DOHH2 (cell line): ENCODE measurements around the gene PYY.
"Not testable (repeated sequence)": the region's sequence is repeated elsewhere in the genome, so short reads cannot be mapped to it uniquely, and the experiment has no call there.

Experiments used
- H3F3A ChIP-seq: fragments of 200-600 bp; sonication (generic), shearing (Covaris generic); 2 replicates; pipeline ENCODE4 v1.6.0; 2016; ENCODE audit warnings: antibody characterized with exemption, mild to moderate bottlenecking; ENCODE audit not compliant: control insufficient read depth, insufficient read depth
- H3K27ac ChIP-seq: fragments of 200-600 bp; sonication (generic); 2 replicates; pipeline ENCODE4 v1.5.1; 2014; ENCODE audit warnings: low read depth, mild to moderate bottlenecking, low read length, moderate library complexity
- H3K27me3 ChIP-seq: fragments of 200-600 bp; sonication (generic); 2 replicates; pipeline ENCODE4 v1.6.1; 2014; ENCODE audit warnings: mild to moderate bottlenecking, low read length, mixed read lengths; ENCODE audit not compliant: control insufficient read depth
- H3K36me3 ChIP-seq: fragments of 200-600 bp; sonication (generic); 2 replicates; pipeline ENCODE4 v1.6.1; 2014; ENCODE audit warnings: mild to moderate bottlenecking, low read length, moderate library complexity, mixed read lengths; ENCODE audit not compliant: control insufficient read depth
- H3K4me1 ChIP-seq: fragments of 200-600 bp; sonication (generic); 2 replicates; pipeline ENCODE4 v1.6.1; 2014; ENCODE audit warnings: mild to moderate bottlenecking, low read length, mixed read lengths; ENCODE audit not compliant: control insufficient read depth
- H3K4me2 ChIP-seq: fragments of 200-600 bp; sonication (generic); 2 replicates; pipeline ENCODE4 v1.6.0; 2014; ENCODE audit warnings: mild to moderate bottlenecking, low read length, moderate library complexity
- H3K4me3 ChIP-seq: fragments of 200-600 bp; sonication (generic); 2 replicates; pipeline ENCODE4 v1.5.1; 2014; ENCODE audit warnings: mild to moderate bottlenecking, low read length, mixed read lengths
- H3K79me2 ChIP-seq: fragments of 200-600 bp; sonication (generic); 2 replicates; pipeline ENCODE4 v1.6.1; 2014; ENCODE audit warnings: mild to moderate bottlenecking, low read length, mixed read lengths; ENCODE audit not compliant: control insufficient read depth
- H3K9me2 ChIP-seq: fragments of 200-600 bp; sonication (generic); replicated peaks from 2 replicates; pipeline ENCODE4 v1.6.1; 2014; ENCODE audit warnings: mild to moderate bottlenecking, low read length, mixed read lengths; ENCODE audit not compliant: control insufficient read depth
- H3K9me3 ChIP-seq: fragments of 200-600 bp; sonication (generic); 2 replicates; pipeline ENCODE4 v1.6.1; 2014; ENCODE audit warnings: antibody characterized with exemption, low read length, mixed read lengths; ENCODE audit not compliant: control insufficient read depth, insufficient read depth
- H4K20me1 ChIP-seq: fragments of 200-600 bp; sonication (generic); 2 replicates; pipeline ENCODE4 v1.6.0; 2014; ENCODE audit warnings: low read depth, mild to moderate bottlenecking, antibody characterized with exemption, low read length, moderate library complexity; ENCODE audit not compliant: control insufficient read depth, insufficient read depth
- EZH2phosphoT487 ChIP-seq: fragments of 200-600 bp; sonication (generic); IDR thresholded peaks from 2 replicates; pipeline ENCODE4 v1.6.1; 2017; ENCODE audit warnings: borderline replicate concordance, mild to moderate bottlenecking, antibody characterized with exemption, low read length, moderate library complexity, mixed read lengths
- TF ChIP-seq, protein P1 (sequence below): fragments of 200-600 bp; sonication (generic); IDR thresholded peaks from one replicate; pipeline ENCODE4 v1.5.1; 2014; ENCODE audit warnings: antibody characterized with exemption, mild to moderate bottlenecking, low read depth, low read length; ENCODE audit not compliant: poor library complexity, severe bottlenecking

Gene PYY

DNA sequence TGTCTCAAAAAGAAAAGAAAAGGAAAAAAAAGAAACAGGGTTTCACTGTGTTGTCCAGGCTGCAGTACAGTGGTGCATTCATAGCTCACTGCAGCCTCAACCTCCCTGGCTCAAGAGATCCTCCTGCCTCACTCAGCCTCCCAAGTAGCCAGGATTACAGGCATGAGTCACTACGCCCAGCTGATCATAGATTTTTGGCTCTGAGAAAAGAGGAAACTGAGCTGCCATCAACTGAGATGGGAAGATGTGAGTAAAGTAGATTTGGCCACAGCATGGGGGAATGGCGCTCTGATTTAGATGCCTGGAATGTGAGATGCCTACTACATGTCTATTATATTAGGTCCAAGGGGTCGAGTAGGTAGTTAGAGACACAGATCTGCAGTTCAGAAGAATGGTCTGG, 44.8 kb upstream of the PYY start:
- Histone ChIP-seq H3K9me3 (no peaks in the 10 kb centered on the region), H3K4me2 (no peak overlapping the region), H4K20me1 (no peaks in the 10 kb centered on the region), H3K9me2 (no peaks in the 10 kb centered on the region), H3F3A (no peaks in the 10 kb centered on the region), H3K4me1 (peaks cover 3% of the 10 kb centered on the region; the same call in 1 of the 2 replicates), H3K27me3 (peaks cover 24% of the 10 kb centered on the region), H3K4me3 (no peak overlapping the region), H3K27ac (no peak overlapping the region), H3K79me2 (no peaks in the 10 kb centered on the region), H3K36me3 (no peaks in the 10 kb centered on the region)
- no peak for TF ChIP-seq EZH2phosphoT487
- TF ChIP-seq, protein P1, sequence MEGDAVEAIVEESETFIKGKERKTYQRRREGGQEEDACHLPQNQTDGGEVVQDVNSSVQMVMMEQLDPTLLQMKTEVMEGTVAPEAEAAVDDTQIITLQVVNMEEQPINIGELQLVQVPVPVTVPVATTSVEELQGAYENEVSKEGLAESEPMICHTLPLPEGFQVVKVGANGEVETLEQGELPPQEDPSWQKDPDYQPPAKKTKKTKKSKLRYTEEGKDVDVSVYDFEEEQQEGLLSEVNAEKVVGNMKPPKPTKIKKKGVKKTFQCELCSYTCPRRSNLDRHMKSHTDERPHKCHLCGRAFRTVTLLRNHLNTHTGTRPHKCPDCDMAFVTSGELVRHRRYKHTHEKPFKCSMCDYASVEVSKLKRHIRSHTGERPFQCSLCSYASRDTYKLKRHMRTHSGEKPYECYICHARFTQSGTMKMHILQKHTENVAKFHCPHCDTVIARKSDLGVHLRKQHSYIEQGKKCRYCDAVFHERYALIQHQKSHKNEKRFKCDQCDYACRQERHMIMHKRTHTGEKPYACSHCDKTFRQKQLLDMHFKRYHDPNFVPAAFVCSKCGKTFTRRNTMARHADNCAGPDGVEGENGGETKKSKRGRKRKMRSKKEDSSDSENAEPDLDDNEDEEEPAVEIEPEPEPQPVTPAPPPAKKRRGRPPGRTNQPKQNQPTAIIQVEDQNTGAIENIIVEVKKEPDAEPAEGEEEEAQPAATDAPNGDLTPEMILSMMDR, result no peak

GRCh38 chr17:43997180-43997579, 43.4 kb upstream of the PYY start:
- H3K9me2 ChIP-seq, H3K4me1 ChIP-seq, H3K79me2 ChIP-seq, H3K36me3 ChIP-seq, H4K20me1 ChIP-seq, H3K4me2 ChIP-seq, H3K4me3 ChIP-seq, H3F3A ChIP-seq, H3K9me3 ChIP-seq, H3K27ac ChIP-seq: not testable (repeated sequence)
- H3K27me3 ChIP-seq, result peaks cover 19% of the 10 kb centered on the region

DNA sequence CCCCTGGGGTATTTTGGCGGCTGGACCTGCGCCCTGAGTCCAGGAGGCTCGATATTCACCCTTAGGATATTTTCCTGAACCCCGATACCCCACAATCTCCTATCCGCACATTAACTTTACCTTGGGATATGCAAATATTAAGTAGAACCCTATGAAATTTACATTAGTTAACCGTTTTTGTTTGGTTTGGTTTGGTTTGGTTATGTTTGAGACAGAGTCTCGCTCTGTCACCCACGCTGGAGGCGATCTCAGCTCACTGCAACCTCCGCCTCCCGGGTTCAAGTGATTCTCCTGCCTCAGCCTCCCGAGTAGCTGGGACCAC, 41.4 kb upstream of the PYY start:
- Histone ChIP-seq H4K20me1 (no peaks in the 10 kb centered on the region), H3K27ac (no peak overlapping the region), H3K27me3 (peaks cover 10% of the 10 kb centered on the region; the same call in 1 of the 2 replicates), H3K4me3 (no peak overlapping the region), H3K9me3 (no peaks in the 10 kb centered on the region), H3K79me2 (no peaks in the 10 kb centered on the region), H3K4me1 (peaks cover 3% of the 10 kb centered on the region; the same call in 1 of the 2 replicates), H3K4me2 (peak overlapping the region; percentile 50), H3F3A (no peaks in the 10 kb centered on the region), H3K36me3 (no peaks in the 10 kb centered on the region), H3K9me2 (no peaks in the 10 kb centered on the region)
- TF ChIP-seq, protein P1, result no peak
- TF ChIP-seq EZH2phosphoT487, result no peak

- H3K9me2 ChIP-seq, result no peaks in the 10 kb centered on the region
- H3K27me3 ChIP-seq, result peaks cover 10% of the 10 kb centered on the region; the same call in 1 of the 2 replicates
- no peaks in the 10 kb centered on the region for H3K79me2 ChIP-seq
- H3K27ac ChIP-seq, result no peak overlapping the region
- peaks cover 3% of the 10 kb centered on the region; the same call in 1 of the 2 replicates for H3K4me1 ChIP-seq
- H3F3A ChIP-seq, result no peaks in the 10 kb centered on the region
- peak overlapping the region; percentile 50 for H3K4me2 ChIP-seq
- 0 out of 2 replicates have a peak overlapping the region, but pooled peaks have one; percentile 7 for H3K4me3 ChIP-seq
- H3K36me3 ChIP-seq, result no peaks in the 10 kb centered on the region
- H4K20me1 ChIP-seq, result no peaks in the 10 kb centered on the region
- no peaks in the 10 kb centered on the region for H3K9me3 ChIP-seq
- no peak for TF ChIP-seq EZH2phosphoT487
- TF ChIP-seq, protein P1, result peak; percentile 79
Observed at GRCh38 chr17:43994272-43995149, 40.8 kb upstream of the PYY start.
